SJCRH30 (cell line): ENCODE results near the gene PNP. TPM values are rescaled to one million over a fixed set of nuclear protein-coding genes. Genes with fewer than 3 reads are reported as not detected.

Experiments
- DNase-seq, 2 experiments: peaks; one replicate each; pipeline ENCODE4 v3.0.0-alpha.2; 2015 to 2020
- H3K27ac ChIP-seq: fragments of 250-450 bp; sonication (Bioruptor Pico); 2 replicates; pipeline ENCODE4 v1.5.1; 2020; ENCODE audit warnings: mild to moderate bottlenecking, moderate library complexity
- H3K27me3 ChIP-seq: fragments of 250-450 bp; sonication (Bioruptor Pico); 2 replicates; pipeline ENCODE4 v1.5.1; 2020; ENCODE audit warnings: mild to moderate bottlenecking, moderate library complexity
- H3K36me3 ChIP-seq: fragments of 250-450 bp; sonication (Bioruptor Pico); 2 replicates; pipeline ENCODE4 v1.5.1; 2020; ENCODE audit warnings: mild to moderate bottlenecking, moderate library complexity
- H3K4me1 ChIP-seq: fragments of 250-450 bp; sonication (Bioruptor Pico); 2 replicates; pipeline ENCODE4 v1.5.1; 2020; ENCODE audit warnings: mild to moderate bottlenecking, moderate library complexity
- H3K4me3 ChIP-seq: fragments of 250-450 bp; sonication (Bioruptor Pico); 2 replicates; pipeline ENCODE4 v1.5.1; 2020; ENCODE audit warnings: mild to moderate bottlenecking, moderate library complexity
- H3K9me3 ChIP-seq: fragments of 250-450 bp; sonication (Bioruptor Pico); replicated peaks from 2 replicates; pipeline ENCODE4 v1.5.1; 2020; ENCODE audit warnings: mild to moderate bottlenecking, moderate library complexity
- total RNA-seq: library from RNA; depleted of rRNA; stranded (reverse); fragments of >200 nt; shearing (Covaris generic); gene quantifications from 2 replicates; pipeline ENCODE4 v1.2.3, GENCODE V29; 2014; rRNA removed

The PNP gene
- total RNA-seq = 29.9 and 36.8 TPM in 2 replicates

- peak; percentile 86 to 91 for DNase-seq
- peak within 1 kb of the TSS; percentile 32 for H3K27ac ChIP-seq
- H3K36me3 ChIP-seq = peaks cover 4% of the 10 kb centered on the region; the same call in 1 of the 2 replicates
- H3K27me3 ChIP-seq = no peaks in the 10 kb centered on the region
- no peaks in the 10 kb centered on the region for H3K9me3 ChIP-seq
- H3K4me1 ChIP-seq = peaks cover 4% of the 10 kb centered on the region; the same call in 1 of the 2 replicates
- peak within 1 kb of the TSS; percentile 85 for H3K4me3 ChIP-seq
Observed at GRCh38 chr14:20469242-20469889, at the start of gene PNP. Gene PNP (plus strand): TSS chr14:20469406. CDS start chr14:20469525, 119 bp downstream.

DNA sequence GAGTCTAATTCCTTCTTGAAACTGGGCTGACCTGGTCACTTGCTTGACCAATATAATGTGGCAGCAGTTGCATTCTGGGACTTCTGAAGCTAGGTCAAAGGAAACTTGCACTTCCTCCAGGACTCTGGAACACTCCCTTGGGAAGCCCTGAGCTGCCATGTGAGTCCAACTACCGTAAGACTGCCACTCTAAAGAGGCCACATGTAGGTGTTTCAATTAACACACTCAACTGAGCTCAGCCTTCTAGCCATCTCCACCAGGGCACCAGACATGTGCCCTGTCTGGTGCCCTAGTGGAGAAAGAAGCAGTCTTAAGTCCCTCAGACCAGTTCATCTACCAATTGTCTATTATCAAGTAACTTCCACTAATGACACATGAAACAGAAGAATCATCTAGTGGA, 49.8 kb upstream of the PNP start:
- no peaks in the 10 kb centered on the region for H3K9me3 ChIP-seq

DNA sequence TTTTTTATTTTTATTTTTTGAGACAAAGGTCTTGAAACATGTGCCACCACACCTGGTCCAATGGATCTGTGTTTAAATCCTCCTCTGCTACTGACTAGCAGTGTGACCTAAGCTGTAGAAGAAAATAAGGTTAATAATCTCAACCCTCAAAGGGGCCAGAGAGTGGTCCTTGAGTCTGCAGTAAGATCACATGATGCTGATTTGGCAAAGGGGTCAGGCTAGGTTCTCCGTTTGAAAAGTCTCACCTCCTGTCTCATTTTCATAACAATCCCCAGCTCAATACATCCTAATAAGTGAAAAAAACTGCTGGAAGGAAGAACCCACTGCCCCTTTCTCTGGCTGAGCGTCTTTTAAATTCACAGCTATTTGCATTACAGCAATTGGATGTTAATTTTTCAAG, 47.9 kb upstream of the PNP start:
- H3K36me3 ChIP-seq = no peaks in the 10 kb centered on the region
- no peaks in the 10 kb centered on the region for H3K4me1 ChIP-seq
- no peak for DNase-seq
- H3K4me3 ChIP-seq = no peak overlapping the region
- H3K27ac ChIP-seq = no peak overlapping the region
- no peaks in the 10 kb centered on the region for H3K27me3 ChIP-seq
- H3K9me3 ChIP-seq = no peaks in the 10 kb centered on the region

More for the DNA sequence above, 49.8 kb upstream of the PNP start:
- H3K4me1 ChIP-seq = no peaks in the 10 kb centered on the region
- no peak for DNase-seq
- no peaks in the 10 kb centered on the region for H3K27me3 ChIP-seq
- H3K36me3 ChIP-seq = no peaks in the 10 kb centered on the region
- no peak overlapping the region for H3K27ac ChIP-seq
- H3K4me3 ChIP-seq = no peak overlapping the region

DNA sequence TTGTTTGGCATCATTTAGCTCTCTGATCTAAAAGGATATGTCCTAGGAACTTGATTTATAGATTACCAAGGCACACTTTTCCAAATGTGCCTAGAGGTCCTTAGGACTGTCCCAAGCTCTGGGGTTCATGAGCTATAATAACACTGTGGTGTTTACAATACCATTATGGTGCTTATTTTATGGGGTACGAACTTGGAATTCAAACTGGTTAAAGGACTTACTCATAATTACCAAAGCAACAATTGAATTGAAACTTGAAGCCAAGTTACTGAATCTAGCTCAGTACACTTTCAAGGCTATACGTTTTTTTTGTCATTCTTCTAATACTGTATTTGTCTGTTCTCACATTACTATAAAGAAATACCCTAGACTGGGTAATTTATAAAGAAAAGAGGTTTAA, 46.3 kb upstream of the PNP start:
- H3K27me3 ChIP-seq = no peaks in the 10 kb centered on the region
- no peak overlapping the region for H3K27ac ChIP-seq

DNA sequence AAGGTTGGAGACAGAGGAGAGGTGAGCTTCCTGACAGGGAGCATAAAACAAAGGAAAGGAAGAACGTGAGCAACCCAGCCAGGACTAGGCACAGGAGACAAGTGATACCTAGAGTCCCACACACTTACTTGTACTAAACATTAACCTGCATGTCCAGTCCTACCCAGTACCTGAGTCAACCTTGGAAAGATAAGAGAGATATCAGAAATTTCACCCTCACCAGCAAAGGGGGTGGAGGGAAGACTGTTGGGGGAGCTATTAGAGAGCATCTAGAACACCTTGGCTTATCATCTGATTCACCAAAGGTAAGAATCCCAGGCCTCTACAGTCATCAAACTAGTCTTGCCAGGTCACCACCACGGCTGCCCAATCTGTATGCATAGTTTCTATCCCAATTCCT, 44.4 kb upstream of the PNP start:
- peaks cover 2% of the 10 kb centered on the region; the same call in 1 of the 2 replicates for H3K4me1 ChIP-seq
- no peaks in the 10 kb centered on the region for H3K27me3 ChIP-seq
- H3K9me3 ChIP-seq = no peaks in the 10 kb centered on the region
- H3K4me3 ChIP-seq = no peak overlapping the region
- no peaks in the 10 kb centered on the region for H3K36me3 ChIP-seq
- DNase-seq = no peak
- H3K27ac ChIP-seq = no peak overlapping the region

More for the DNA sequence above, 46.3 kb upstream of the PNP start:
- Histone ChIP-seq H3K9me3 (no peaks in the 10 kb centered on the region), H3K4me3 (no peak overlapping the region), H3K4me1 (peaks cover 2% of the 10 kb centered on the region; the same call in 1 of the 2 replicates), H3K36me3 (no peaks in the 10 kb centered on the region)
- no peak for DNase-seq

GRCh38 chr14:20427231-20428009, 41.8 kb upstream of the PNP start:
- DNase-seq = peak in 1 of 2 experiments; percentile 21

GRCh38 chr14:20428010-20428365, 41.2 kb upstream of the PNP start:
- Histone ChIP-seq H3K27ac (no peak overlapping the region), H3K27me3 (no peaks in the 10 kb centered on the region), H3K4me1 (peaks cover 2% of the 10 kb centered on the region; the same call in 1 of the 2 replicates), H3K4me3 (no peak overlapping the region), H3K36me3 (no peaks in the 10 kb centered on the region), H3K9me3 (no peaks in the 10 kb centered on the region)
- no peak for DNase-seq

More at GRCh38 chr14:20427231-20428009, 41.8 kb upstream of the PNP start:
- Histone ChIP-seq H3K27ac (no peak overlapping the region), H3K27me3 (no peaks in the 10 kb centered on the region), H3K9me3 (no peaks in the 10 kb centered on the region), H3K4me3 (no peak overlapping the region), H3K4me1 (peaks cover 2% of the 10 kb centered on the region; the same call in 1 of the 2 replicates), H3K36me3 (no peaks in the 10 kb centered on the region)

GRCh38 chr14:20428802-20429201, 40.4 kb upstream of the PNP start:
- no peak for DNase-seq
- Histone ChIP-seq H3K4me3 (no peak overlapping the region), H3K27ac (no peak overlapping the region), H3K27me3 (no peaks in the 10 kb centered on the region), H3K4me1 (peaks cover 2% of the 10 kb centered on the region; the same call in 1 of the 2 replicates), H3K9me3 (no peaks in the 10 kb centered on the region), H3K36me3 (no peaks in the 10 kb centered on the region)

DNA sequence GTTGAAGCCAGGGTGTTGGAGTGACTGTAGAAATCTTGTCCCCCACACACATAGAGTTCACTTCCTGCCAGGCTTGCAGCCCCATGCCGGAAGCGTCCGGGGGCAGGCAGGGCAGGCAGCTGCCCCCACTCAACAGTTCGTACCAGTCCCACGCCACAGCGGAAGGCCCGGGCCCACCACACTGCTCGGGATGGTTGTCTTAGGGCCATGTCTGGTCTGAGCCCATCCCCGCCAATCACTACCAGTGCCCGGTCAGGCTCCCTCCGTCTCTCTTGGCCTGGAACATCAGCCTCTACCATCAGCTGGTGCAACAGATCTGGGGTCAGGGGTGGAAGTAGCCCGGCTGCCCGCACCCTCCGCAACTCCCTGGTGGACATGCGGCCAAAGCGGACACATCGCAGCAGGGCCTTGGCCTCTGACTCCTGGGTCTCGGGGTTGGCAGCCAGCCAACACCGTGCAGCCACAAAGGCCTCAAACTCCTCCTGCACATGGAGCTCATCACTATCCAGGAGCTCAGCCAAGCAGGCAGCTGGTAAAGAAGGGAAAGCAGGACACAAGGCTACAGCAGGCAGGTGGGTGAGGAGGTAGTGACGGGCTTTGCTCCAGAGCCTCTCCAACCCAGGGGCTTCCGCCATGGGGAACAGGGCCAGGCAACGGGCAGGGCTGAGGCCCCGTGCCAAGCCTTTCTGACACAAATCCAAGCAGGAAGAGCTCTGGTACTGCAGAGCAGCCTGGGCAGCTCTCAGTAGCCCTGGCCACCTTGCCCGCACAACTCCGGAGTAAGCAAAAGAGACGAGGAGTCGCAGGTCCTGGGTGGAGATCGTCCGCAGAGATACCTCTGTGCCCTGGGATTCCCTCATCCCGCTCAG, 39.2 kb upstream of the PNP start:
- peaks cover 2% of the 10 kb centered on the region; the same call in 1 of the 2 replicates for H3K4me1 ChIP-seq
- DNase-seq = no peak
- H3K36me3 ChIP-seq = no peaks in the 10 kb centered on the region
- no peak overlapping the region for H3K4me3 ChIP-seq
- H3K27me3 ChIP-seq = no peaks in the 10 kb centered on the region
- H3K9me3 ChIP-seq = no peaks in the 10 kb centered on the region
- H3K27ac ChIP-seq = no peak overlapping the region

DNA sequence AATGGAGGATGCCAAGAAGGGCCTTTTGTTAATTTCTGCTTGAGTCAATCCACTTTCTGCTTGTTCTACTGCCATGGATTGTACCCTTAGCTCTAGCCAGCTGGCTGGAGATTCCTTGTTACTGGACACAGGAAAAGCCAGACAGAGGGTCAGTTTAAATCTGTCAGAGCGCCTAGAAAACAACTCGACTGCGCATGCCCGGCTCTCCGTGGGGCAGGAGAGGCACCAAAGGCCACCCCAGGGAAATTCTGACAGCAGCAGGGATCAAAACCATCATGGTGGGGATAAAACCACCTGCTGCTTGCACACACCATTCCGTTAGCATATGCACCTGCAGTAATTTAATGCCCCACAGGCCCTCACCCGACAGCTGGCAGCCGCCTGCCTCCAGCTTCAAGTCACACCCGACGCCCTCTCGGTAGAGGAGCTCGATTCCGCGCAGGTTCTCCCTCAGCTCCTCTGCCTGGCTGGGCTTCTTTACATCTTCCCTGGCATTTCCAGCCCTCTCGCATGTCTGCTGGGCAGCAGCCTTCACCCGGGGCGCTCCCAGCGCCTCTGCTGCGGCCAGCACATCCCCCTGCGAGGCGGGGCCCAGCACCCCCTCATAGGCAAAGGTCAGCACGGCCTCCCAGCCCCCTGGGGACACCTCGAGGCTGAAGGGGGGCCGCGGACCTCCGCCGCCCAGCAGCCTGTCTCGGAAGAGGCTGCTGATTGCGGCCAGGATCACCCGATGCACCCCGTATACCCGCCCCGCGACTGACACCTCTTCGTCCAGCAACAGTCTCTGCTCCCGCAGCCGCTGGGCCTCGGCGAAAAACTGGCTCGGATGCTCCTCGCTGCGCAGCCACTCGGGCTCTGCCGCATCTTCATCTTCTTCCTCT, 34.3 kb upstream of the PNP start:
- Histone ChIP-seq H3K4me3 (no peak overlapping the region), H3K36me3 (no peaks in the 10 kb centered on the region), H3K27ac (no peak overlapping the region), H3K27me3 (no peaks in the 10 kb centered on the region), H3K9me3 (no peaks in the 10 kb centered on the region), H3K4me1 (no peaks in the 10 kb centered on the region)
- no peak for DNase-seq

- no peaks in the 10 kb centered on the region for H3K4me1 ChIP-seq
- H3K27ac ChIP-seq = no peak within 1 kb of the TSS
- no peaks in the 10 kb centered on the region for H3K36me3 ChIP-seq
- H3K27me3 ChIP-seq = no peaks in the 10 kb centered on the region
- H3K4me3 ChIP-seq = no peak within 1 kb of the TSS
- no peaks in the 10 kb centered on the region for H3K9me3 ChIP-seq
- DNase-seq = no peak
Observed at GRCh38 chr14:20435582-20436362, 33.4 kb upstream of the PNP start, which contains the start of gene KLHL33. Gene KLHL33 (minus strand): TSS chr14:20436166. CDS start chr14:20435811, 355 bp downstream.

DNA sequence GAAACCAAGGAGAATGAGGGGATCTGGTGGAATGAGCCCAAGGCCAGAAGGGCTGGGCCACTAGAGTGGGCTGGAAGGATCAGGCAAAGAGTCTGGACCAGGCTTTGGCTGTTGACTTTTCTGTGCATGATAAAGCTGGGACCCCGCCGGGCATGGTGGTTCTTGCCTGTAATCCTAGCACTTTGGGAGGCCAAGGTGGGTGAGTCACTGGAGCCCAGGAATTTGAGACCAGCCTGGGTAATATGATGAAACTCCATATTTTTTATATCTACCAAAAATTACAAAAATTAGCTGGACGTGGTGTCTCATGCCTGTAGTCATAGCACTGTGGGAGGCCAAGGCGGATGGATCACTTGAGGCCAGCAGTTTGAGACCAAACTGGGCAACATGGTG, 32.8 kb upstream of the PNP start:
- H3K27me3 ChIP-seq = no peaks in the 10 kb centered on the region
- no peak for DNase-seq

DNA sequence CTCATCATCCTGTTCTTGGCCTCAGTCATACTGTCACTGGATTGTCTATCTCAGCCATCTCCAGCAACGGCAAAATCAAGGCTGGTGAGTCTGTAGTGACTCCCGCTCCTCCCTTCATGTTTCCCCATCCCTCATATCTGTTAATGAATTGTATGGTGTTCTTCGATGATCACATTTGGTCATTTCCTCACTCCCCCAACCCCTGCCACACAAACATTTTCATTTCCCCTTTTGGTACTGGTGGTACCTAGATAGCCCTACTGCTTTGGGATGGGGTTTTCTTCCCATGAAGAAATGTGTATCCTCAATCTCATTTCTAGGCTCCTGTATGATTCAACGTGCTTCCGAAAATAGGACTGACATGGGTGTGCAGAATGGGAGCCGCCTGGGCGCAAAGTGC, 30.5 kb upstream of the PNP start:
- Histone ChIP-seq H3K27ac (no peak overlapping the region), H3K36me3 (no peaks in the 10 kb centered on the region), H3K27me3 (no peaks in the 10 kb centered on the region), H3K4me1 (no peaks in the 10 kb centered on the region), H3K4me3 (no peak overlapping the region), H3K9me3 (no peaks in the 10 kb centered on the region)
- DNase-seq = no peak

More for the DNA sequence above, 32.8 kb upstream of the PNP start:
- Histone ChIP-seq H3K36me3 (no peaks in the 10 kb centered on the region), H3K9me3 (no peaks in the 10 kb centered on the region), H3K4me1 (no peaks in the 10 kb centered on the region), H3K27ac (no peak overlapping the region), H3K4me3 (no peak overlapping the region)
